ENCODE results near the gene CIDEC. TPM values are rescaled to one million over a fixed set of nuclear protein-coding genes. Genes with fewer than 3 reads are reported as not detected.
A peak's percentile ranks its signal among the peaks of the same experiment; 100 is the strongest.
"Not testable (repeated sequence)": the region's sequence is repeated elsewhere in the genome, so short reads cannot be mapped to it uniquely, and the experiment has no call there.

CIDEC gene
- total and polyA plus RNA-seq, 3 donors from 2014 or later, result 1.1 to 2.9 (median 1.6) TPM

- intact Hi-C loops (cut with DNase I; ENCODE audit: low total_unique reads), result no loop called here
- no peak for DNase-seq
- no peak for TF ChIP-seq CTCF (IDR thresholded peaks at IDR 0.05)
- TF ChIP-seq POLR2A (IDR thresholded peaks at IDR 0.05), result no peak
- Histone ChIP-seq H3K36me3 (ENCODE audit: low read depth, missing control alignments) (no peaks in the 10 kb centered on the region), H3K4me1 (no peaks in the 10 kb centered on the region), H3K4me3 (no peak overlapping the region), H3K9me3 (no peaks in the 10 kb centered on the region), H3K27me3 (no peaks in the 10 kb centered on the region), H3K27ac (no peak overlapping the region)
- 100% methylated on average over 1 of the region's 1 CpG for WGBS, 2 donors
Measured at GRCh38 chr3:9870978-9871377, 9.1 kb downstream of the CIDEC start.

- intact Hi-C loops (cut with DNase I; ENCODE audit: low total_unique reads), result no loop called here
- Histone ChIP-seq H3K36me3 (ENCODE audit: low read depth, missing control alignments) (no peaks in the 10 kb centered on the region), H3K27ac (no peak overlapping the region), H3K4me3 (no peak overlapping the region), H3K4me1 (peaks cover 8% of the 10 kb centered on the region), H3K9me3 (no peaks in the 10 kb centered on the region), H3K27me3 (no peaks in the 10 kb centered on the region)
- 80 to 88% methylated on average over 4 to 5 of the region's 5 CpGs for WGBS, 2 donors
- DNase-seq, result no peak
- TF ChIP-seq POLR2A (IDR thresholded peaks at IDR 0.05) (no peak), CTCF (IDR thresholded peaks at IDR 0.05) (no peak)
Measured at GRCh38 chr3:9869955-9870354, 10.1 kb downstream of the CIDEC start.

- Histone ChIP-seq H3K27me3 (no peaks in the 10 kb centered on the region), H3K27ac (no peak overlapping the region), H3K36me3 (ENCODE audit: low read depth, missing control alignments) (no peaks in the 10 kb centered on the region), H3K4me1 (peaks cover 22% of the 10 kb centered on the region), H3K9me3 (no peaks in the 10 kb centered on the region), H3K4me3 (no peak overlapping the region)
- DNase-seq, result no peak
- no peak for TF ChIP-seq POLR2A (IDR thresholded peaks at IDR 0.05)
- no peak for TF ChIP-seq CTCF (IDR thresholded peaks at IDR 0.05)
- intact Hi-C loops (cut with DNase I; ENCODE audit: low total_unique reads), result no loop called here
- WGBS, 2 donors, result 92 to 98% methylated on average over 11 to 12 of the region's 12 CpGs
Measured at GRCh38 chr3:9867106-9867505, 12.9 kb downstream of the CIDEC start.

GRCh38 chr3:9866639-9867038 is 13.4 kb downstream of the CIDEC start:
- Histone ChIP-seq H3K27me3 (no peaks in the 10 kb centered on the region), H3K36me3 (ENCODE audit: low read depth, missing control alignments) (no peaks in the 10 kb centered on the region), H3K9me3 (no peaks in the 10 kb centered on the region), H3K4me1 (peaks cover 22% of the 10 kb centered on the region), H3K27ac (peak overlapping the region in 1 of 2 donors; percentile 31), H3K4me3 (no peak overlapping the region)
- DNase-seq, result peak; percentile 58
- intact Hi-C loops (cut with DNase I; ENCODE audit: low total_unique reads), result no loop called here
- no peak for TF ChIP-seq POLR2A (IDR thresholded peaks at IDR 0.05)
- no peak for TF ChIP-seq CTCF (IDR thresholded peaks at IDR 0.05)
- WGBS, 2 donors, result 65 to 79% methylated on average over 8 of the region's 8 CpGs

GRCh38 chr3:9865125-9865637 is 14.9 kb downstream of the CIDEC start:
- intact Hi-C loops (cut with DNase I; ENCODE audit: low total_unique reads); H3K4me3 ChIP-seq; DNase-seq; H3K27me3 ChIP-seq; H3K9me3 ChIP-seq; H3K36me3 ChIP-seq (ENCODE audit: low read depth, missing control alignments): not testable (repeated sequence)
- Histone ChIP-seq H3K27ac (peak overlapping the region in 1 of 2 donors; percentile 56), H3K4me1 (peaks cover 22% of the 10 kb centered on the region)
- WGBS, 2 donors, result 80 to 81% methylated on average over 10 of the region's 10 CpGs

All from testis (tissue), 3 donors.